Measurements from ENCODE around the gene BAD. TPM values are rescaled to one million over a fixed set of nuclear protein-coding genes. Genes with fewer than 3 reads are reported as not detected.

BAD gene
- total and polyA plus RNA-seq, 4 donors, result 16.0 to 39.5 (median 30.2) TPM

- Histone ChIP-seq H3K9ac (ENCODE audit: low read depth in 1 of 2, low read length in 2 of 2) (no peak overlapping the region), H3K4me3 (ENCODE audit: low read depth in 1 of 3, low read length in 3 of 3) (no peak overlapping the region), H3K36me3 (ENCODE audit: control insufficient read depth in 4 of 4, insufficient read depth in 3 of 4, low read depth in 1 of 4, low read length in 3 of 4) (peaks cover 0 to 24% (median 9%) of the 10 kb centered on the region in 4 donors), H3K27ac (ENCODE audit: low read depth in 1 of 2, low read length in 2 of 2) (no peak overlapping the region), H3K27me3 (ENCODE audit: control insufficient read depth in 4 of 4, insufficient read depth in 4 of 4, low read length in 3 of 4) (no peaks in the 10 kb centered on the region), H3K4me1 (ENCODE audit: control insufficient read depth in 4 of 4, insufficient read depth in 4 of 4, low read length in 3 of 4) (peaks cover 18 to 41% (median 32%) of the 10 kb centered on the region in 4 donors), H3K9me3 (ENCODE audit: control insufficient read depth in 4 of 4, low read length in 3 of 4) (no peaks in the 10 kb centered on the region)
- WGBS, result 85% methylated on average over 9 of the region's 9 CpGs
- TF ChIP-seq MAX (IDR thresholded peaks at IDR 0.05) (no peak), JUND (IDR thresholded peaks at IDR 0.05) (no peak), ZBTB33 (IDR thresholded peaks at IDR 0.05) (no peak)
- DNase-seq (ENCODE audit: low spot score), result no peak
These were observed 61.8 kb downstream of the BAD start for GRCh38 chr11:64222651-64223000.

- WGBS, result 94% methylated on average over 14 of the region's 14 CpGs
- no peak overlapping the region for H3K9ac ChIP-seq (ENCODE audit: low read depth in 1 of 2, low read length in 2 of 2)
- H3K4me1 ChIP-seq (ENCODE audit: control insufficient read depth in 4 of 4, insufficient read depth in 4 of 4, low read length in 3 of 4), result peaks cover 12 to 27% (median 22%) of the 10 kb centered on the region in 4 donors
- no peaks in the 10 kb centered on the region for H3K9me3 ChIP-seq (ENCODE audit: control insufficient read depth in 4 of 4, low read length in 3 of 4)
- H3K4me3 ChIP-seq (ENCODE audit: low read depth in 1 of 3, low read length in 3 of 3), result no peak overlapping the region
- no peak overlapping the region for H3K27ac ChIP-seq (ENCODE audit: low read depth in 1 of 2, low read length in 2 of 2)
- no peaks in the 10 kb centered on the region for H3K27me3 ChIP-seq (ENCODE audit: control insufficient read depth in 4 of 4, insufficient read depth in 4 of 4, low read length in 3 of 4)
- TF ChIP-seq NR2F2 (IDR thresholded peaks at IDR 0.05), result no peak
- TF ChIP-seq SP1 (IDR thresholded peaks at IDR 0.05), result no peak
- no peak for TF ChIP-seq REST (IDR thresholded peaks at IDR 0.05)
- no peak for TF ChIP-seq YY1 (IDR thresholded peaks at IDR 0.05)
- no peak for TF ChIP-seq JUND (IDR thresholded peaks at IDR 0.05)
- no peak for TF ChIP-seq EGR1 (IDR thresholded peaks at IDR 0.05; ENCODE audit: low read depth in 2 of 2)
- no peak for TF ChIP-seq CTCF (IDR thresholded peaks at IDR 0.05; ENCODE audit: low read depth, low read length, missing input control)
- no peak for TF ChIP-seq GABPA (IDR thresholded peaks at IDR 0.05 in 1 of 2, conservative IDR thresholded peaks at IDR 0.05 in 1 of 2)
- TF ChIP-seq ATF3 (IDR thresholded peaks at IDR 0.05), result no peak
- TF ChIP-seq FOXA2 (IDR thresholded peaks at IDR 0.05), result no peak
- no peak for TF ChIP-seq ZBTB33 (IDR thresholded peaks at IDR 0.05)
- no peak for TF ChIP-seq TAF1 (conservative IDR thresholded peaks at IDR 0.05)
- TF ChIP-seq RAD21 (IDR thresholded peaks at IDR 0.05), result no peak
- no peak for TF ChIP-seq MAX (IDR thresholded peaks at IDR 0.05)
- no peak for TF ChIP-seq FOXA1 (IDR thresholded peaks at IDR 0.05)
- DNase-seq (ENCODE audit: low spot score), result no peak
- H3K36me3 ChIP-seq (ENCODE audit: control insufficient read depth in 4 of 4, insufficient read depth in 3 of 4, low read depth in 1 of 4, low read length in 3 of 4), result peaks cover 0 to 24% (median 9%) of the 10 kb centered on the region in 4 donors
These were observed 63.7 kb downstream of the BAD start for GRCh38 chr11:64220798-64221197.
